ENCODE results near the gene POU2F1.

GRCh38 chr1:167409183-167409582 lies 188.5 kb downstream of the POU2F1 start:
- TF ChIP-seq POLR2A (IDR thresholded peaks at IDR 0.05) (no peak), EP300 (IDR thresholded peaks at IDR 0.05) (no peak)
- TF ChIP-seq, protein P1, sequence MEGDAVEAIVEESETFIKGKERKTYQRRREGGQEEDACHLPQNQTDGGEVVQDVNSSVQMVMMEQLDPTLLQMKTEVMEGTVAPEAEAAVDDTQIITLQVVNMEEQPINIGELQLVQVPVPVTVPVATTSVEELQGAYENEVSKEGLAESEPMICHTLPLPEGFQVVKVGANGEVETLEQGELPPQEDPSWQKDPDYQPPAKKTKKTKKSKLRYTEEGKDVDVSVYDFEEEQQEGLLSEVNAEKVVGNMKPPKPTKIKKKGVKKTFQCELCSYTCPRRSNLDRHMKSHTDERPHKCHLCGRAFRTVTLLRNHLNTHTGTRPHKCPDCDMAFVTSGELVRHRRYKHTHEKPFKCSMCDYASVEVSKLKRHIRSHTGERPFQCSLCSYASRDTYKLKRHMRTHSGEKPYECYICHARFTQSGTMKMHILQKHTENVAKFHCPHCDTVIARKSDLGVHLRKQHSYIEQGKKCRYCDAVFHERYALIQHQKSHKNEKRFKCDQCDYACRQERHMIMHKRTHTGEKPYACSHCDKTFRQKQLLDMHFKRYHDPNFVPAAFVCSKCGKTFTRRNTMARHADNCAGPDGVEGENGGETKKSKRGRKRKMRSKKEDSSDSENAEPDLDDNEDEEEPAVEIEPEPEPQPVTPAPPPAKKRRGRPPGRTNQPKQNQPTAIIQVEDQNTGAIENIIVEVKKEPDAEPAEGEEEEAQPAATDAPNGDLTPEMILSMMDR (IDR thresholded peaks at IDR 0.05), result no peak

All from ovary (tissue), 3 donors.